GM12801 (cell line): Measurements from ENCODE around the gene GLI3.

Experiments used
- CTCF ChIP-seq: IDR thresholded peaks from one replicate; pipeline ENCODE4 v1.5.1; 2011; ENCODE audit warnings: control low read depth; ENCODE audit not compliant: insufficient read length; ENCODE audit errors: extremely low read depth

Gene GLI3

GRCh38 chr7:42236976-42237810 lies at the start of gene GLI3:
Gene GLI3 (minus strand): TSS chr7:42237209. CDS start chr7:42223253, 13,956 bp downstream.
- TF ChIP-seq CTCF: no peak

- no peak for TF ChIP-seq CTCF
These were observed 48.4 kb upstream of the GLI3 start for GRCh38 chr7:42285383-42285824.

- no peak for TF ChIP-seq CTCF
These were observed 46.5 kb upstream of the GLI3 start for GRCh38 chr7:42283553-42283952.

GRCh38 chr7:42278344-42278743 lies 41.3 kb upstream of the GLI3 start:
- no peak for TF ChIP-seq CTCF

- no peak for TF ChIP-seq CTCF
These were observed 37.0 kb upstream of the GLI3 start for GRCh38 chr7:42274053-42274452.

- TF ChIP-seq CTCF: no peak
These were observed 36.0 kb upstream of the GLI3 start for GRCh38 chr7:42272793-42273665.

GRCh38 chr7:42269161-42269560 lies 32.2 kb upstream of the GLI3 start:
- no peak for TF ChIP-seq CTCF
